Ovary (tissue), 3 donors: ENCODE results near the gene POP4.

Experiments used
- POLR2A ChIP-seq: fragments of 450-650 bp; IDR thresholded peaks from one replicate; pipeline ENCODE4 v1.6.1; 2017; ENCODE audit warnings: antibody characterized with exemption, mild to moderate bottlenecking, moderate library complexity
- TF ChIP-seq, protein P1 (sequence below), 3 donors: fragments of 450-650 bp in 2 of 3; fragments of 200-600 bp in 1 of 3; IDR thresholded peaks; one replicate each; pipeline versions ENCODE4 v1.5.1 to v1.8.0; 2016 to 2022; ENCODE audit warnings: antibody characterized with exemption in 3 of 3, mild to moderate bottlenecking in 1 of 3
- donor health status: DM: no; HTN: no; CAD: no.

GRCh38 chr19:29568036-29569025, 37.8 kb upstream of the POP4 start:
- TF ChIP-seq POLR2A, result no peak
- TF ChIP-seq, protein P1, sequence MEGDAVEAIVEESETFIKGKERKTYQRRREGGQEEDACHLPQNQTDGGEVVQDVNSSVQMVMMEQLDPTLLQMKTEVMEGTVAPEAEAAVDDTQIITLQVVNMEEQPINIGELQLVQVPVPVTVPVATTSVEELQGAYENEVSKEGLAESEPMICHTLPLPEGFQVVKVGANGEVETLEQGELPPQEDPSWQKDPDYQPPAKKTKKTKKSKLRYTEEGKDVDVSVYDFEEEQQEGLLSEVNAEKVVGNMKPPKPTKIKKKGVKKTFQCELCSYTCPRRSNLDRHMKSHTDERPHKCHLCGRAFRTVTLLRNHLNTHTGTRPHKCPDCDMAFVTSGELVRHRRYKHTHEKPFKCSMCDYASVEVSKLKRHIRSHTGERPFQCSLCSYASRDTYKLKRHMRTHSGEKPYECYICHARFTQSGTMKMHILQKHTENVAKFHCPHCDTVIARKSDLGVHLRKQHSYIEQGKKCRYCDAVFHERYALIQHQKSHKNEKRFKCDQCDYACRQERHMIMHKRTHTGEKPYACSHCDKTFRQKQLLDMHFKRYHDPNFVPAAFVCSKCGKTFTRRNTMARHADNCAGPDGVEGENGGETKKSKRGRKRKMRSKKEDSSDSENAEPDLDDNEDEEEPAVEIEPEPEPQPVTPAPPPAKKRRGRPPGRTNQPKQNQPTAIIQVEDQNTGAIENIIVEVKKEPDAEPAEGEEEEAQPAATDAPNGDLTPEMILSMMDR (IDR thresholded peaks at IDR 0.05), result no peak
